GM21390 (cell line): ENCODE results near the gene OTOGL.

Source experiments
- ATAC-seq: cut with Tn5 transposase; IDR thresholded peaks from one replicate; pipeline ENCODE4 v1.9.1; 2021; ENCODE audit not compliant: unreplicated experiment

The OTOGL gene

GRCh38 chr12:80099259-80099658, at the start of gene OTOGL:
TSS of gene OTOGL (plus strand) at chr12:80099537. CDS start at chr12:80209432, 109,895 bp downstream.
- no peak for ATAC-seq

- no peak for ATAC-seq
Observed at GRCh38 chr12:80050236-80050635, 49.1 kb upstream of the OTOGL start.

GRCh38 chr12:80053051-80053790, 46.1 kb upstream of the OTOGL start:
- no peak for ATAC-seq

- ATAC-seq: no peak
Observed at GRCh38 chr12:80056232-80056631, 43.1 kb upstream of the OTOGL start.

- ATAC-seq: no peak
Observed at GRCh38 chr12:80056845-80057244, 42.5 kb upstream of the OTOGL start.

- ATAC-seq: no peak
Observed at GRCh38 chr12:80058586-80058985, 40.8 kb upstream of the OTOGL start.

GRCh38 chr12:80059102-80059501, 40.2 kb upstream of the OTOGL start:
- ATAC-seq: no peak

GRCh38 chr12:80059875-80060274, 39.5 kb upstream of the OTOGL start:
- no peak for ATAC-seq

- no peak for ATAC-seq
Observed at GRCh38 chr12:80064269-80064668, 35.1 kb upstream of the OTOGL start.

- ATAC-seq: no peak
Observed at GRCh38 chr12:80064951-80065350, 34.4 kb upstream of the OTOGL start.

- no peak for ATAC-seq
Observed at GRCh38 chr12:80068173-80068572, 31.2 kb upstream of the OTOGL start.

GRCh38 chr12:80083892-80084614, 15.3 kb upstream of the OTOGL start:
- ATAC-seq: peak; percentile 73

- ATAC-seq: no peak
Observed at GRCh38 chr12:80086025-80086424, 13.3 kb upstream of the OTOGL start.

- no peak for ATAC-seq
Observed at GRCh38 chr12:80087486-80088213, 11.7 kb upstream of the OTOGL start.

- ATAC-seq: no peak
Observed at GRCh38 chr12:80100591-80100990, 1.3 kb downstream of the OTOGL start.

GRCh38 chr12:80101126-80101525, 1.8 kb downstream of the OTOGL start:
- ATAC-seq: no peak

- ATAC-seq: no peak
Observed at GRCh38 chr12:80107221-80107620, 7.9 kb downstream of the OTOGL start.

GRCh38 chr12:80116735-80117134, 17.4 kb downstream of the OTOGL start:
- no peak for ATAC-seq

- no peak for ATAC-seq
Observed at GRCh38 chr12:80118565-80119324, 19.4 kb downstream of the OTOGL start.

GRCh38 chr12:80120994-80121393, 21.7 kb downstream of the OTOGL start:
- ATAC-seq: no peak

- ATAC-seq: no peak
Observed at GRCh38 chr12:80121661-80122060, 22.3 kb downstream of the OTOGL start.
